HepG2 (cell line): ENCODE data around the gene HARBI1. TPM values are rescaled to one million over a fixed set of nuclear protein-coding genes. Genes with fewer than 3 reads are reported as not detected.
A peak's percentile ranks its signal among the peaks of the same experiment; 100 is the strongest.

Source experiments
- AHR ChIP-seq: IDR thresholded peaks from 2 replicates; pipeline ENCODE4 v1.6.1; 2018; ENCODE audit warnings: missing genetic modification reagents, missing compliant biosample characterization
- FOSL2 ChIP-seq: sonication (generic); formaldehyde crosslinking; IDR thresholded peaks from 2 replicates; pipeline ENCODE4 v1.4.0; 2020; ENCODE audit warnings: missing genetic modification reagents
- GABPA ChIP-seq, 2 experiments: IDR thresholded peaks; 2 replicates each; pipeline ENCODE4 v1.6.1; 2011 to 2016; ENCODE audit warnings: low read depth in 2 of 2, low read length in 1 of 2, missing biosample characterization in 1 of 2, missing genetic modification characterization in 1 of 2
- JUND ChIP-seq: sonication (generic); formaldehyde crosslinking; IDR thresholded peaks from 2 replicates; pipeline ENCODE4 v1.8.0; 2022; ENCODE audit warnings: mild to moderate bottlenecking, missing genetic modification reagents
- MAF1 ChIP-seq: sonication (generic); formaldehyde crosslinking; IDR thresholded peaks from 2 replicates; pipeline ENCODE4 v1.5.0; 2020; ENCODE audit warnings: missing genetic modification reagents, borderline replicate concordance
- MED1 ChIP-seq: sonication (generic); formaldehyde crosslinking; IDR thresholded peaks from 2 replicates; pipeline ENCODE4 v1.4.0; 2020; ENCODE audit warnings: missing genetic modification reagents
- MED8 ChIP-seq: sonication (generic); formaldehyde crosslinking; IDR thresholded peaks from 2 replicates; pipeline ENCODE4 v1.8.1; 2023; ENCODE audit warnings: mild to moderate bottlenecking, missing genetic modification reagents; ENCODE audit not compliant: insufficient replicate concordance
- MTA3 ChIP-seq: sonication (generic); formaldehyde crosslinking; IDR thresholded peaks from 2 replicates; pipeline ENCODE4 v1.4.0; 2020; ENCODE audit warnings: missing genetic modification reagents
- NR2C2 ChIP-seq: sonication (generic); formaldehyde crosslinking; IDR thresholded peaks from 2 replicates; pipeline ENCODE4 v1.4.0; 2020; ENCODE audit warnings: missing genetic modification reagents, mild to moderate bottlenecking, moderate library complexity, borderline replicate concordance
- PLRG1 ChIP-seq: fragments of 450-650 bp; conservative IDR thresholded peaks from 2 replicates; pipeline ENCODE4 v1.6.1; 2016
- REXO4 ChIP-seq: sonication (generic); formaldehyde crosslinking; IDR thresholded peaks from 2 replicates; pipeline ENCODE4 v1.8.0; 2022; ENCODE audit warnings: missing genetic modification reagents, mild to moderate bottlenecking, borderline replicate concordance
- SOX6 ChIP-seq, 2 experiments: fragments of 450-650 bp in 1 of 2; sonication (generic) in 1 of 2; formaldehyde crosslinking in 1 of 2; IDR thresholded peaks; 2 replicates each; pipeline versions ENCODE4 v1.4.0 to v1.6.1; 2017 to 2020; ENCODE audit warnings: antibody characterized with exemption in 1 of 2, mild to moderate bottlenecking in 1 of 2, missing genetic modification reagents in 1 of 2
- ZNF496 ChIP-seq: sonication (generic); formaldehyde crosslinking; IDR thresholded peaks from 2 replicates; pipeline ENCODE4 v1.8.1; 2023; ENCODE audit warnings: mild to moderate bottlenecking, moderate library complexity, missing genetic modification reagents; ENCODE audit not compliant: insufficient replicate concordance
- ZNF720 ChIP-seq: sonication (generic); formaldehyde crosslinking; IDR thresholded peaks from 2 replicates; pipeline ENCODE4 v1.4.0; 2020; ENCODE audit warnings: missing genetic modification reagents
- ZNF891 ChIP-seq: sonication (generic); formaldehyde crosslinking; IDR thresholded peaks from 2 replicates; pipeline ENCODE4 v1.5.0; 2020; ENCODE audit warnings: mild to moderate bottlenecking, missing genetic modification reagents
- ZSCAN20 ChIP-seq: sonication (generic); formaldehyde crosslinking; IDR thresholded peaks from 2 replicates; pipeline ENCODE4 v1.4.0; 2020; ENCODE audit warnings: missing genetic modification reagents, mild to moderate bottlenecking, borderline replicate concordance
- ZSCAN21 ChIP-seq: sonication (generic); formaldehyde crosslinking; IDR thresholded peaks from 2 replicates; pipeline ENCODE4 v1.8.0; 2022; ENCODE audit warnings: mild to moderate bottlenecking, missing genetic modification reagents, moderate library complexity, borderline replicate concordance
- polyA plus RNA-seq, 8 experiments: library from polyadenylated mRNA; depleted of rRNA in 3 of 8; stranded (reverse) in 7 of 8; unstranded in 1 of 8; fragments of >200 nt; fragmentation: Illumina TruSeq in 4 of 8; extraction: Trizol in 4 of 8; gene quantifications; 2 replicates each; pipeline versions ENCODE4 v1.2.1 to v1.2.3, GENCODE V29; 2011 to 2016; ENCODE audit warnings: low read depth in 4 of 8, missing spikeins in 1 of 8, mixed read lengths in 1 of 8; ENCODE audit not compliant: insufficient read depth in 1 of 8
- total RNA-seq, 5 experiments: library from RNA; depleted of rRNA; stranded (reverse); fragments of >200 nt; fragmentation: Illumina TruSeq; extraction: Trizol; gene quantifications; 2 replicates each; pipeline ENCODE4 v1.2.3, GENCODE V29; 2016; ENCODE audit warnings: low read depth in 1 of 5
- TF ChIP-seq, protein P1 (sequence below): sonication (generic); formaldehyde crosslinking; IDR thresholded peaks from 2 replicates; pipeline ENCODE4 v1.5.1; 2020; ENCODE audit warnings: mild to moderate bottlenecking, missing genetic modification reagents
- TF ChIP-seq, protein P2 (sequence below): sonication (generic); formaldehyde crosslinking; IDR thresholded peaks from 2 replicates; pipeline ENCODE4; 2020; ENCODE audit warnings: missing genetic modification reagents, mild to moderate bottlenecking, borderline replicate concordance
- TF ChIP-seq, protein P3 (sequence below): sonication (generic); formaldehyde crosslinking; IDR thresholded peaks from 2 replicates; pipeline ENCODE4 v1.4.0; 2020; ENCODE audit warnings: missing genetic modification reagents
- TF ChIP-seq, protein P4 (sequence below): IDR thresholded peaks from 2 replicates; pipeline ENCODE4 v1.6.1; 2016

Gene HARBI1
- total and polyA plus RNA-seq, 2 of the 13 experiments (the other 11 are each of a cell fraction or from before 2014, with no cell fraction given) = 2.5 to 4.8 TPM

DNA sequence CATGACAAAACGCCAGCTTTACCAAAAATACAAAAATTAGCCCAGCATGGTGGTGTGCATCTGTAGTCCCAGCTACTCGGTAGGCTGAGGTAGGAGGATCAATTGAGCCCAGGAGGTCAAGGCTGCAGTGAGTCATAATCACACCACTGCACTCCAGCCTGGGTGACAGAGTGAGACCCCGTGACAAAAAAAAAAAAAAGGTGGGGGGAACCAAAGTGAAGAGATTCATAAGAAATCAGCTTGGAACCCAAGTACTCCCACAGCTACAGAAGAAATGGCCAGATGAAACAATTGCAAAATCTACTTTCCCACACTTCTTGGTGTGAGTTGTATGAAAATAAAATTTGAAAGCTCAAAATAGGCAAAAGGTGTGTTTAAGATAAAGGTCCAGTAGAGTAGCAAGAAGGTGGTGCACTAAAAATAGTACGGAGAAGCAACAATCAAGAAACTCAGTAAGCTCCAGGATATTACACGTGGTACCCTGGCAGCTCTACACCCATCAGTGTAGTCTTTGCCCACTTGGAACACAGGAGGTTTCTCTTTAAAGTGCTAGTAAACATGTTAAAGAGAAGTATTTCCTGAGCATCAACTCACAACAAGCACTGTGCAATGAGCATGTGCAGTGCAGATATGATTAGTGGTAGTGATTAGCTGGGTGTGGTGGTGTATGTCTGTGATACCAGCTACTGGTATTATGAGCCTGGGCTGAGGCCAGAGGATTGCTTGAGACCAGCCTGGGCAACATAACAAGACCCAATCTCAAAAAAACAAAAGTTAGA lies 5.3 kb downstream of the HARBI1 start (continued):
- TF ChIP-seq, protein P1, sequence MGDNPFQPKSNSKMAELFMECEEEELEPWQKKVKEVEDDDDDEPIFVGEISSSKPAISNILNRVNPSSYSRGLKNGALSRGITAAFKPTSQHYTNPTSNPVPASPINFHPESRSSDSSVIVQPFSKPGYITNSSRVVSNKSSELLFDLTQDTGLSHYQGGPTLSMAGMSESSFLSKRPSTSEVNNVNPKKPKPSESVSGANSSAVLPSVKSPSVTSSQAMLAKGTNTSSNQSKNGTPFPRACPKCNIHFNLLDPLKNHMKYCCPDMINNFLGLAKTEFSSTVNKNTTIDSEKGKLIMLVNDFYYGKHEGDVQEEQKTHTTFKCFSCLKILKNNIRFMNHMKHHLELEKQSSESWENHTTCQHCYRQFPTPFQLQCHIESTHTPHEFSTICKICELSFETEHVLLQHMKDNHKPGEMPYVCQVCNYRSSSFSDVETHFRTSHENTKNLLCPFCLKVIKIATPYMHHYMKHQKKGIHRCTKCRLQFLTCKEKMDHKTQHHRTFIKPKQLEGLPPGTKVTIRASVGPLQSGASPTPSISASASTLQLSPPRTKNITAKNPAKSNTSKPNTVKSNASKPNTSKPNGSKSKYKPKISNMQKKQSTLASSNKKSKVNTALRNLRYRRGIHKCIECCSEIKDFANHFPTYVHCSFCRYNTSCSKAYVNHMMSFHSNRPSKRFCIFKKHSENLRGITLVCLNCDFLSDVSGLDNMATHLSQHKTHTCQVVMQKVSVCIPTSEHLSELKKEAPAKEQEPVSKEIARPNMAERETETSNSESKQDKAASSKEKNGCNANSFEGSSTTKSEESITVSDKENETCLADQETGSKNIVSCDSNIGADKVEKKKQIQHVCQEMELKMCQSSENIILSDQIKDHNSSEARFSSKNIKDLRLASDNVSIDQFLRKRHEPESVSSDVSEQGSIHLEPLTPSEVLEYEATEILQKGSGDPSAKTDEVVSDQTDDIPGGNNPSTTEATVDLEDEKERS (CRISPR knock-in tag) = no peak
- TF ChIP-seq ZNF496 (no peak), JUND (CRISPR knock-in tag) (peak; percentile 81), AHR (CRISPR knock-in tag) (no peak), MTA3 (no peak), GABPA (IDR thresholded peaks at IDR 0.05; ENCODE audit: low read depth, low read length) (no peak), GABPA (CRISPR knock-in tag; IDR thresholded peaks at IDR 0.05; ENCODE audit: low read depth) (no peak), PLRG1 (no peak), REXO4 (CRISPR knock-in tag) (no peak), ZSCAN20 (CRISPR knock-in tag) (no peak), MED1 (CRISPR knock-in tag) (peak; percentile 17; the same call in 1 of the 2 replicates), FOSL2 (CRISPR knock-in tag) (peak; percentile 93), ZSCAN21 (no peak), SOX6 (IDR thresholded peaks at IDR 0.05) (no peak), SOX6 (CRISPR knock-in tag; IDR thresholded peaks at IDR 0.05) (peak; percentile 44), ZNF720 (no peak), NR2C2 (CRISPR knock-in tag) (peak; percentile 26; the same call in 1 of the 2 replicates), MAF1 (CRISPR knock-in tag) (no peak), MED8 (CRISPR knock-in tag) (no peak), ZNF891 (no peak)
- TF ChIP-seq, protein P2, sequence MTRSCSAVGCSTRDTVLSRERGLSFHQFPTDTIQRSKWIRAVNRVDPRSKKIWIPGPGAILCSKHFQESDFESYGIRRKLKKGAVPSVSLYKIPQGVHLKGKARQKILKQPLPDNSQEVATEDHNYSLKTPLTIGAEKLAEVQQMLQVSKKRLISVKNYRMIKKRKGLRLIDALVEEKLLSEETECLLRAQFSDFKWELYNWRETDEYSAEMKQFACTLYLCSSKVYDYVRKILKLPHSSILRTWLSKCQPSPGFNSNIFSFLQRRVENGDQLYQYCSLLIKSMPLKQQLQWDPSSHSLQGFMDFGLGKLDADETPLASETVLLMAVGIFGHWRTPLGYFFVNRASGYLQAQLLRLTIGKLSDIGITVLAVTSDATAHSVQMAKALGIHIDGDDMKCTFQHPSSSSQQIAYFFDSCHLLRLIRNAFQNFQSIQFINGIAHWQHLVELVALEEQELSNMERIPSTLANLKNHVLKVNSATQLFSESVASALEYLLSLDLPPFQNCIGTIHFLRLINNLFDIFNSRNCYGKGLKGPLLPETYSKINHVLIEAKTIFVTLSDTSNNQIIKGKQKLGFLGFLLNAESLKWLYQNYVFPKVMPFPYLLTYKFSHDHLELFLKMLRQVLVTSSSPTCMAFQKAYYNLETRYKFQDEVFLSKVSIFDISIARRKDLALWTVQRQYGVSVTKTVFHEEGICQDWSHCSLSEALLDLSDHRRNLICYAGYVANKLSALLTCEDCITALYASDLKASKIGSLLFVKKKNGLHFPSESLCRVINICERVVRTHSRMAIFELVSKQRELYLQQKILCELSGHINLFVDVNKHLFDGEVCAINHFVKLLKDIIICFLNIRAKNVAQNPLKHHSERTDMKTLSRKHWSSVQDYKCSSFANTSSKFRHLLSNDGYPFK = no peak
- TF ChIP-seq, protein P3, sequence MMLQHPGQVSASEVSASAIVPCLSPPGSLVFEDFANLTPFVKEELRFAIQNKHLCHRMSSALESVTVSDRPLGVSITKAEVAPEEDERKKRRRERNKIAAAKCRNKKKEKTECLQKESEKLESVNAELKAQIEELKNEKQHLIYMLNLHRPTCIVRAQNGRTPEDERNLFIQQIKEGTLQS = peak; percentile 66; the same call in 1 of the 2 replicates
- TF ChIP-seq, protein P4, sequence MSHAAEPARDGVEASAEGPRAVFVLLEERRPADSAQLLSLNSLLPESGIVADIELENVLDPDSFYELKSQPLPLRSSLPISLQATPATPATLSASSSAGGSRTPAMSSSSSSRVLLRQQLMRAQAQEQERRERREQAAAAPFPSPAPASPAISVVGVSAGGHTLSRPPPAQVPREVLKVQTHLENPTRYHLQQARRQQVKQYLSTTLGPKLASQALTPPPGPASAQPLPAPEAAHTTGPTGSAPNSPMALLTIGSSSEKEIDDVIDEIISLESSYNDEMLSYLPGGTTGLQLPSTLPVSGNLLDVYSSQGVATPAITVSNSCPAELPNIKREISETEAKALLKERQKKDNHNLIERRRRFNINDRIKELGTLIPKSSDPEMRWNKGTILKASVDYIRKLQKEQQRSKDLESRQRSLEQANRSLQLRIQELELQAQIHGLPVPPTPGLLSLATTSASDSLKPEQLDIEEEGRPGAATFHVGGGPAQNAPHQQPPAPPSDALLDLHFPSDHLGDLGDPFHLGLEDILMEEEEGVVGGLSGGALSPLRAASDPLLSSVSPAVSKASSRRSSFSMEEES (CRISPR knock-in tag) = peak; percentile 81
